T-helper 1 cell (primary cell): ENCODE results near the gene BIN2.

Experiments used
- DNase-seq, 5 donors: peaks; one replicate each; pipeline ENCODE4 v3.0.0-alpha.2; 2012 to 2020

The BIN2 gene

DNA sequence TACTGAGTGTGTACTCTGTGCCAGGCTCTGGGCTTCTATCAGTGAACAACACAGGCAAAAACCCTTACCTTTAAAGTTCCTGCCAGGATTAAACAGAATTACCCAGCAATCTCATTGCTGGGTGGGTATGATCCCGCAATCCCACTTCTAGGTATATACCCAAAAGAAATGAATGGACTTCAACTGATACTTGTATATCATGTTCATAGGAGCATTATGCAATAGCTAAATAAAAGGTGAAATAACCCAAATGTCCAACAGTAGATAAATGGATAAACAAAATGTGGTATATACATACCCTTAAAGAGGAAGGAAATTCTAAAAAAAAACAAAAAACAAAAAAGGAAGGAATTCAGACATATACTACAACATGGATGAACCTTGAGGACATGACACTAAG lies 70.7 kb downstream of the BIN2 start:
- DNase-seq = no peak

DNA sequence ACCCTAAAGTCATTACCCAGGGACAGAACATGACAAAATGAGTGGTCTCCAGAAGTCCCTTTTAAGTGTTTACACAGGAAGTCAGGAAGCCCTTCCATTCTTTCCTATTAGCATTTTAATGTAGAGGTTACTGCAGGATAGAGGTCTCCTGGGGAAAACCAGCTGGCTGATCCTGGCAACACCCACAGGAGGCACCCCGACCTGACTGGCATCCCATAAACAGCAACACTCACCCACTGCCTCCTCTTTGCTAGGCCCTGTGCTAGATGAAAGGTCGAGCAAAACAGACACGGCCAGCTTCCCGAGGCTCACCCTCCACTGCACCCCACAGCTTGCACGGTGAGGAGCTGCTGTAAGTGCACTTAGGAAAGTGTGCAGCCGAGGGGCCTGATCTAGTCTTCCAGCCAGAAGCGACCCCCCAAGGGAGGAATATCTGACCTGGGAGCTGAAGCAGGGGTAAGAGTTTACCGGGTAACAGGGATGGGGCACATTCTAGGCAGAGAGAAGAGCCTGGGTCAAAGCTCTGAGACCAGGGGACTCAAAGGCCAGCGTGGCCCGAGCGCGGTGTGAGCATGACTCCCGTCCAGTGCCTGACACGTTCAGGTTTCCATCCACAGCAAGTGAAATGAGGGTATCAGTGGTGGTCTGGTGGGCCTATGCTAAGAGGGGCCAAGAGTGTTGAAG lies 76.3 kb downstream of the BIN2 start:
- DNase-seq = no peak

DNA sequence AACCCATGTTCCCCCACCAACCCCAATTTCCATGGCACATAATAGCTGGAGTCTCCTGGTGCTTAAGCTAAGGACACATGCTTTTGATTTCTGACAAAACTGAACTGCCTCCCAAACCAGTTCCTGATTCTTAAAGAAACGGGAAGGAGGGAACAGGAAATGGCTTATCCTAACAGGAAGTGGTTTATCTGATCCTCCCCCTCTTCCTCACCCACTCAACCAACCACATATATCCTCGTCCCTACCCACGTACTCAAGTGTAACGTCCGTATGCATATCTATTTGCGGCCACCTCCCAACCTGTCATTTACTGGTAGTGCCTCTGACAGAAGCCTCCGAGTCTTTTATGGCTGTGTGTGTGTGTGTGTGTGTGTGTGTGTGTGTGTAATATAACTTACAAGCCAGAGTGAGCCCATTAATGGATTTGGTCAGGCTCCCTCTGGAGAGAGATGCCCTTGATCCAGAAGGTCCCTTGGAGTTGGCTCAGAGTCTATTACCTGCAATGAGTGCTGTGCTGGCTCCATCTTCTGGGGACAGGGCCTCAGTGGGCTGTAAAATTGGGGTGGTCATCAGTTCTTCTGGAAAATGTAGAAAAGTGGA lies 77.6 kb downstream of the BIN2 start:
- peak in 1 of 5 donors; percentile 65 for DNase-seq

DNA sequence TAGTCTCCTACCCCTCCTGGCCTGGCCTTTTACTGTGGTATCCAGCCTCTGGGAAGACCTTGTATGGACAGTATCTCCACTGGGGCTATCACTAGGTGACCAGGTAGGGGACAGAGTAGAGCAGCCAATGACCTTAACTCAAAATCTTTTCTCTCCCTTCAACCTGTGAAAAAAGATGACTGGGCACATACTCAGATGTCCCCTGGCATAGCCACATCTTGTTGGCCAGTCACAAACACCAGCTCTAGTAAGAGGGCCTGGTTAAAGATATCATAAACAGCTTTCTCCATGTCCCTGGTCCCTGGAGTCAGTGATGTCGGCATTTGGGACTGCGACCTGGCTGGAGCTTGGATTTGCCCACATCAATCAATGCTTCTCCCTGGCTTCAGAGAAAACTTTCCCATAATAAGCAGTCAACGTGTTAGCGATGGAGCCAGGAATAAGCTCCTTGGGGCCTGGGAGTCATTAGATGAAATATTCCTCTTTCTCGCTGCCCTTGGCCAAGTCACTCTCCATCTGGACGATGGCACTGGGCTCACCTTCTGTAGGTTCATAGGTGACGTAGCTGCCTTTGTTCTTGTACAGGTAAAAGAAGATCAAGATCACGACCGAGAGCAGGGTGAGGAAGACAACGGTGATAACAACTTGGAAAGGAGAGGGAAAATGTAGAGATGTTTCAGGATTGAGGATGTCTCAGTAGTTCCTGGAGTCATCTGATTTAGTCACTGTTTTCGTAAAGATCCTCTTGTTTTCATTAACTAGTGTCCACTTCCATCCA lies 78.3 kb downstream of the BIN2 start:
- no peak for DNase-seq

DNA sequence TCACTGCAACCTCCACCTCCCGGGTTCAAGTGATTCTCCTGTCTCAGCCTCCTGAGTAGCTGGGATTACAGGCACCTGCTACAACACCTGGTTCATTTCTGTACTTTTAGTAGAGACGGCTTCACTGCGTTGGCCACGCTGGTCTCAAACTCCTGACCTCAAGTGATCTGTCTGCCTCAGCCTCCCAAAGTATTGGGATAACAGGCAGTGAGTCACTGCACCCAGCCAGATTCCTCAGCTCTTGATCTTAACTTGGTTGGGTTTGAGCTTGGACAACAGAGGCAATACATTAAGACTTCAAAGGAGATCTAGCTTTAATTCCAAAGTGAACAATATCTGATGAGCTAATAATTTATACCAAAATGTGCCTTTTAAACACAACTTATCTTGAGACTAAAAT lies 79.7 kb downstream of the BIN2 start:
- DNase-seq = no peak

DNA sequence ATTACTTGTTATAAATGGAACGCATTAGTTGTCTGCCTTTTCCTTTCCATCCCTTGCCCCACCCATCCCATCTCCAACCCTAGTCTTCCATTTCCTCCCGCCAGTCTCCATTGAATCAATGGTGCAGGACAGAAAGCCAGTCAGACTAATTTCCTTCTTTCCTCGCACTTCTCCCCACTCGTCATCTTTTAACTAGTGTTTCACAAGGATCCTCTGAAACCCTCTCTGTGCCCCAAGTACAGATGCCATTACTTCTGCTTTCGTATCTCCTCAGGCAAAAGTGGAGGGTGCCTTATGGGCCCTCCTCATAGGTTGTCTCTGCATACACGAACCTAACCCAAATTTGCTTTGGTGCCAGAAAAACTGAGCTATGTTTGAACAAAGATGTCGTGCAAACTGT lies 81.1 kb downstream of the BIN2 start:
- no peak for DNase-seq

DNA sequence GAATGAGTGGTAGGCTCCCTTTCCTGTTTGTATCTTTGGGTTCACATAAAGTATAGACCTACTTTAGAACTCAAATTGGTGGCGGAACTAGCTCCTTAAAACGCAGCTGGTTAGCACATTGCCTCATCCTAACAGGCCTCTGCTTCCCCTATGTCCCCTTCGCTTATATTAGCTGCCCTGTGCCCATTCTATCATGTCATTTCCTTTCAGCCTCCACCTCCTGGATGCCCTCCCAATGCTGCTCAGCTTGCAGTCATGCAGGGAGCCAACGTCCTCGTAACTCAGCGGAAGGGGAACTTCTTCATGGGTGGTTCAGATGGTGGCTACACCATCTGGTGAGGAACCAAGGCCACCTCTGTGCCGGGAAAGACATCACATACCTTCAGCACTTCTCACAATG lies 81.9 kb downstream of the BIN2 start:
- no peak for DNase-seq

DNA sequence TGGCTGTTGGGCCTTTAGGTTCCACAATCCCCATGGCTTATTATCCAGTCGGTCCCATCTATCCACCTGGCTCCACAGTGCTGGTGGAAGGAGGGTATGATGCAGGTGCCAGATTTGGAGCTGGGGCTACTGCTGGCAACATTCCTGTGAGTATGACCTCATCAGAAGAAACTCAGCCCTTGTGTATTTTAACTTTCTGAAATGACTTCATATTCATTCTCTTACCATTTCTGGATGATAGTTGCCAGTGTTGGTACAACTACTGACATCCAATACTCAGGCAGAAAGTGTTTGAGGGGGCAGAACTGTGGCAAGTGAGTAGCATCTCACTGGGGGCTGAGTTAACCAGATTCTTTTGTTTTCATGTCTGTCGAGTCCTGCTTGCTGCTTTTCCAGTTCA lies 83.0 kb downstream of the BIN2 start:
- DNase-seq = no peak

DNA sequence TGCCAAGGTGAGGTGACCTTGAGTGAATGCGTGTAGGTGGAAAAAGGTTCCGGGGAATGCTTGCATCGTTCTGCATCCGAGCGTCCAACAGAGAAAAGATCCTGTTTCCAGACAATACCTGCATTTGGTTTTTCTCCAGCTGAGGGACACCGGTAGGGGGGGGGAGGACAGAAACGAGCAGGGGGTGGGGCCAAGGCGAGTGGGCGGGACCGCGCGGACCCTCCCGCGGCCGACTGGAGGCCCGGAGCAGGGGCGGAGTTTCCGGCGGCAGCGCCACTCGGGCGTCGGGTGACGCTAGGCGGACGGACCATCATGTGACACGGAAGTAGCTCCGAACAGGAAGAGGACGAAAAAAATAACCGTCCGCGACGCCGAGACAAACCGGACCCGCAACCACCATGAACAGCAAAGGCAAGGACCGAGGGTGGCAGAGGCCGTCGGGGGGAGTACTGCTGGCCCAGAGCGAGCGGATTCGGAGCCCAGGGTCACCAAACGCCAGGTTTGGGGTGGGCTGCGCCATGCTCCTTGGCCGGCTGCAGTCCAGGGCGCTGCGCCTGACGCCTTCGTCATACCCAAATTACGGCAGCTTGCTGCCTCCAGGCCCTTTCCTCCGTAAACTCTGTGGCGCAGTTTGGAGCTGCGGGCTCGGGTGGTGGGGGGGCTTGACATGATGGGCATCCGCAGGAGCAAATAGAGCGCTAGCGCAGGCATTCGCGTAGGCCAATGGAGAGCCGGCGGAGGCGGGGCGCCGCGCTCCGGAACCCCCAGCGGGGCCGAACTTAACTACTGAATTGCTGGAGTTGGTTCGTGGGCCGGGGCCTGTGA lies 85.3 kb downstream of the BIN2 start, which contains the start of gene DAZAP2:
DAZAP2 (plus strand) TSS at position 317 of the 825 bp plus-strand sequence; CDS start at position 399, 82 bp downstream.
- peak; percentile 95 to 98 (median 97) for DNase-seq

DNA sequence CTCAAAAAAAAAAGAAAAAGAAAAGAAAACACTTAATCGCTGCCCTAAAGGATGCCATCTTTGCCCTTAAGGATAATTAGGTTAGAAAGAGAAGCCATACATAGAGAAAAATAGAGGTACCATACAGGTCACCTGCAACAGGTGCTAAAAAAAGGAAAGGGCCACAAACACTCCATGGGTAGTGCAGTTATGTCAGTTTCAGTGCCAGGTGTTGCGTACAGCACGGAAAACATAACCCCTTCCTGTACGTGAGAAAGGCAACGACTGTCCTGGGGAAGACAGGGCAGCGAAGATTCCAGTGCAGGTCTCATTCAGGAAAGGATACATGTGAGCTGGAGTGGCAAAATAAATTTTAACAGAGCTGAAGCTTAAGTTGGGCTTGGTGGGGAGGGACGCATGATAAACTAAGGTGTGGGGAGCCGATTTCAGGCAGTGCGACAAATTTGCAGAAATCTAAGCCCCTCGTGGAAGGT lies 85.9 kb downstream of the BIN2 start:
- no peak for DNase-seq

DNA sequence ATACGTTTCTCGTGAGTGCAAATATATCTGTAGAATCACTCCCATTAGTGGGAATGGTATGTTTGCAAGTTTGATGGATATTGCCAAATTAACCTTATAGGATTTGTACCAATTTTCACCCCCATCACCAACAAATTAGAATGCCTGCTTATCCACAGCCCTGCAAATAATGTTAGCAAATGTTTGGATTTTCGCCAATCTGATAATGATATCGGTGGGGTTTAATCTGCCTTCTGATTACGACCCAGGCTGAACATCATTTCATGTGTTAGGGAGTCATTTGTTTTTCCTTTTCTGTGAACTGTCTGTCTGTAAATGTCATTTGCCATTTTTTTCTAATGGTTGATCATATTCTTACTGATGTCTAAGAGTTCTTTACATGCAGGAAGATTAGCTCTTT lies 89.4 kb downstream of the BIN2 start:
- no peak for DNase-seq

DNA sequence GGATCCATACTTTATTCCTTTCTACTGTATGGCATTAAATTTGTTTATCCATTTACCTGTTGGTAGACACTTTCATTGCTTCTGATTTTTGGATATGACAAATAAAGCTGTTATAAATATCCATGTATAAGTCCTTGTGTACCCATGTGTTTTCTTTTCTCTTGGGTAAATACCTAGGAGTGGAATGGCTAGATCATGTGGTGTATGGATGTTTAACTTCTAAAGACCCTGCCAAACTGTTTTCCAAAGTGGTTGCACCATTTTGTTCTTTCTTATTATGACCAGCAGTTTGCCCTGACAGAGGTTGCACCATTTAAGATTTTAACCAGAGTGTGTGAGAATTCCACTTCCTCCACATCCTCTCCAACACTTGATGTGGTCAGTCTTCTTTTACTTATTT lies 91.3 kb downstream of the BIN2 start:
- DNase-seq = no peak
